ENCODE results near the gene PTH1R.

The PTH1R gene

GRCh38 chr3:46934072-46934471 is 56.6 kb downstream of the PTH1R start:
- no peak for DNase-seq

- DNase-seq: no peak
Measured at GRCh38 chr3:46934498-46935167, 57.1 kb downstream of the PTH1R start.

GRCh38 chr3:46935168-46935858 is 57.8 kb downstream of the PTH1R start:
- no peak for DNase-seq

GRCh38 chr3:46935989-46936558 is 58.6 kb downstream of the PTH1R start:
- DNase-seq: no peak

- no peak for DNase-seq
Measured at GRCh38 chr3:46936733-46937250, 59.3 kb downstream of the PTH1R start.

GRCh38 chr3:46938118-46938517 is 60.6 kb downstream of the PTH1R start:
- DNase-seq: no peak

GRCh38 chr3:46939578-46940445 is 62.3 kb downstream of the PTH1R start:
- DNase-seq: no peak

- DNase-seq: no peak
Measured at GRCh38 chr3:46942076-46942475, 64.6 kb downstream of the PTH1R start.

- no peak for DNase-seq
Measured at GRCh38 chr3:46942481-46943236, 65.1 kb downstream of the PTH1R start.

- no peak for DNase-seq
Measured at GRCh38 chr3:46943237-46944187, 66.0 kb downstream of the PTH1R start.

- DNase-seq: no peak
Measured at GRCh38 chr3:46944191-46944590, 66.7 kb downstream of the PTH1R start.

GRCh38 chr3:46946416-46946815 is 68.9 kb downstream of the PTH1R start:
- no peak for DNase-seq

GRCh38 chr3:46946856-46947545 is 69.5 kb downstream of the PTH1R start:
- DNase-seq: peak; percentile 57

- DNase-seq: no peak
Measured at GRCh38 chr3:46947546-46947901, 70.0 kb downstream of the PTH1R start.

GRCh38 chr3:46947981-46948791 is 70.7 kb downstream of the PTH1R start:
- peak; percentile 50 for DNase-seq

GRCh38 chr3:46948830-46949671 is 71.5 kb downstream of the PTH1R start:
- DNase-seq: no peak

- DNase-seq: no peak
Measured at GRCh38 chr3:46950177-46950576, 72.7 kb downstream of the PTH1R start.

- no peak for DNase-seq
Measured at GRCh38 chr3:46950650-46951241, 73.2 kb downstream of the PTH1R start.
